Stimulated activated CD8-positive, alpha-beta memory T cell treated with anti-CD3 and anti-CD28 coated beads, Interleukin-7, amount 100 ng/mL, for 48 hours (primary cell): ENCODE results near the gene ZSWIM9.

ENCODE experiments used
- DNase-seq, 2 donors: peaks; one replicate each; pipeline ENCODE4 v3.0.0-alpha.2; 2020; ENCODE audit warnings: low read depth in 1 of 2; ENCODE audit errors: extremely low read depth in 1 of 2

Gene ZSWIM9

GRCh38 chr19:48169939-48170803, at the start of gene ZSWIM9, which contains the start of gene LIG1:
Gene ZSWIM9 (plus strand): TSS chr19:48170680. CDS start chr19:48171803, 1,123 bp downstream.
Gene LIG1 (minus strand): TSS chr19:48170344. CDS start chr19:48165566, 4,778 bp downstream.
- peak; percentile 82 to 84 for DNase-seq

- no peak for DNase-seq
Measured at GRCh38 chr19:48121066-48121465, 49.4 kb upstream of the ZSWIM9 start.

GRCh38 chr19:48121909-48122371, 48.5 kb upstream of the ZSWIM9 start:
- DNase-seq, result no peak

- no peak for DNase-seq
Measured at GRCh38 chr19:48122421-48122820, 48.1 kb upstream of the ZSWIM9 start.

GRCh38 chr19:48123907-48124651, 46.4 kb upstream of the ZSWIM9 start:
- peak in 1 of 2 donors; percentile 58 for DNase-seq

GRCh38 chr19:48127561-48127960, 42.9 kb upstream of the ZSWIM9 start:
- no peak for DNase-seq

GRCh38 chr19:48133094-48133493, 37.4 kb upstream of the ZSWIM9 start:
- no peak for DNase-seq

- DNase-seq, result peak in 1 of 2 donors; percentile 9
Measured at GRCh38 chr19:48135411-48135810, 35.1 kb upstream of the ZSWIM9 start.

GRCh38 chr19:48136547-48136946, 33.9 kb upstream of the ZSWIM9 start:
- no peak for DNase-seq

GRCh38 chr19:48137411-48137810, 33.1 kb upstream of the ZSWIM9 start:
- no peak for DNase-seq

- DNase-seq, result no peak
Measured at GRCh38 chr19:48139053-48139452, 31.4 kb upstream of the ZSWIM9 start.

GRCh38 chr19:48147597-48148175, 22.8 kb upstream of the ZSWIM9 start:
- no peak for DNase-seq

- no peak for DNase-seq
Measured at GRCh38 chr19:48148576-48148975, 21.9 kb upstream of the ZSWIM9 start.

GRCh38 chr19:48149430-48149829, 21.1 kb upstream of the ZSWIM9 start:
- DNase-seq, result no peak

GRCh38 chr19:48152551-48152950, 17.9 kb upstream of the ZSWIM9 start:
- peak; percentile 14 to 24 for DNase-seq

GRCh38 chr19:48154003-48154402, 16.5 kb upstream of the ZSWIM9 start:
- no peak for DNase-seq

- DNase-seq, result no peak
Measured at GRCh38 chr19:48158210-48158790, 12.2 kb upstream of the ZSWIM9 start.

GRCh38 chr19:48168689-48169088, 1.8 kb upstream of the ZSWIM9 start:
- no peak for DNase-seq

- DNase-seq, result peak; percentile 62 to 76
Measured at GRCh38 chr19:48169578-48169938, 922 bp upstream of the ZSWIM9 start.

- DNase-seq, result no peak
Measured at GRCh38 chr19:48170817-48171347, 402 bp downstream of the ZSWIM9 start.

- DNase-seq, result no peak
Measured at GRCh38 chr19:48171710-48172109, 1.2 kb downstream of the ZSWIM9 start.
